ENCODE results near the gene SNCG. TPM values are rescaled to one million over a fixed set of nuclear protein-coding genes. Genes with fewer than 3 reads are reported as not detected.

Gene SNCG
- total RNA-seq, 1 experiment from 2014 or later = 5.5 TPM

GRCh38 chr10:86953747-86954680 lies 4.4 kb upstream of the SNCG start:
- Histone ChIP-seq H2AFZ (ENCODE audit: low read length) (no peak overlapping the region), H2AK5ac (ENCODE audit: insufficient read length, low read length) (no peak overlapping the region), H3K18ac (ENCODE audit: insufficient read length, low read depth, low read length) (peak overlapping the region; percentile 8), H3K56ac (ENCODE audit: insufficient read length, low read depth, low read length) (no peak overlapping the region), H4K5ac (ENCODE audit: insufficient read length, low read depth, low read length) (no peak overlapping the region), H3K14ac (ENCODE audit: insufficient read depth, low read length) (peak overlapping the region; percentile 21; the same call in 1 of the 2 replicates), H3K4ac (ENCODE audit: low read depth, low read length) (no peak overlapping the region), H2BK20ac (ENCODE audit: low read depth, low read length, poor library complexity, severe bottlenecking) (no peak overlapping the region), H2BK12ac (ENCODE audit: insufficient read length, low read depth, low read length) (no peak overlapping the region), H3K23me2 (ENCODE audit: insufficient read length, low read depth, low read length, poor library complexity, severe bottlenecking) (no peaks in the 10 kb centered on the region), H2BK15ac (ENCODE audit: low read depth, low read length) (no peak overlapping the region), H4K20me1 (ENCODE audit: control insufficient read depth, insufficient read depth, insufficient read length) (no peaks in the 10 kb centered on the region), H3K4me1 (ENCODE audit: insufficient read depth, low read length) (peaks cover 15% of the 10 kb centered on the region; the same call in 1 of the 2 replicates), H3K27me3 (ENCODE audit: insufficient read depth, low read length) (no peaks in the 10 kb centered on the region), H3K79me1 (ENCODE audit: insufficient read depth, low read depth, low read length, poor library complexity, severe bottlenecking) (no peaks in the 10 kb centered on the region), H3K23ac (ENCODE audit: insufficient read length, low read depth, low read length) (no peak overlapping the region), H4K91ac (ENCODE audit: insufficient read length, low read depth, low read length) (no peak overlapping the region), H2BK5ac (ENCODE audit: insufficient read length, low read length) (no peak overlapping the region), H4K8ac (replicated peaks; ENCODE audit: insufficient read length, low read depth, low read length) (no peak overlapping the region), H3K9me3 (ENCODE audit: control insufficient read depth, low read depth, low read length) (peaks cover 6% of the 10 kb centered on the region), H3K9ac (ENCODE audit: extremely low read depth, insufficient read length, low read length) (no peak overlapping the region), H3K27ac (ENCODE audit: insufficient read length, low read depth, low read length) (peak overlapping the region; percentile 41), H3K4me2 (ENCODE audit: insufficient read depth, insufficient read length, low read length) (peak overlapping the region; percentile 10), H3K79me2 (ENCODE audit: insufficient read depth, low read length) (no peaks in the 10 kb centered on the region), H2BK120ac (ENCODE audit: low read depth, low read length, poor library complexity, severe bottlenecking) (no peak overlapping the region), H3T11ph (ENCODE audit: low read length) (no peak overlapping the region)
- no peak for TF ChIP-seq CTCF (conservative IDR thresholded peaks at IDR 0.05)
- Mint-ChIP-seq H3K27ac (peak overlapping the region; percentile 90 to 97 (median 93)), H3K9me3 (peaks cover 22 to 32% of the 10 kb centered on the region in 2 experiments), H3K4me3 (peak overlapping the region; percentile 38 to 54; a peak in 4 of 5 replicates), H3K27me3 (ENCODE audit: low read depth) (peaks cover 4% of the 10 kb centered on the region), H3K36me3 (ENCODE audit: insufficient read depth in 1 of 3, low read depth in 3 of 3) (peaks cover 16 to 29% (median 20%) of the 10 kb centered on the region in 3 experiments), H3K4me1 (peaks cover 41 to 47% of the 10 kb centered on the region in 2 experiments)
- no CpG with 5 or more reads among the region's 15 CpGs for WGBS (ENCODE audit: extremely low coverage, insufficient read length, low lambda C conversion rate)
- peak; percentile 97 for DNase-seq
